WTC11 (cell line): ENCODE measurements around the gene NBAS. TPM values are rescaled to one million over a fixed set of nuclear protein-coding genes. Genes with fewer than 3 reads are reported as not detected.

Experiments
- ATAC-seq: fragments of 200-7000 bp; cut with Tn5 transposase; 2 replicates; pipeline ENCODE4 v1.10.0; 2021; ENCODE audit warnings: mild to moderate bottlenecking, moderate library complexity
- CTCF ChIA-PET: fragments of 300-600 bp; sonication (Branson Sonifier 250); formaldehyde crosslinking; loops from one replicate; lab custom pipeline; 2021; ENCODE audit warnings: antibody characterized with exemption; lab: Charles Lee
- POLR2A ChIA-PET: fragments of 350-600 bp; sonication (Branson Sonifier 250); formaldehyde crosslinking; loops from one replicate; lab custom pipeline; 2021; ENCODE audit warnings: antibody characterized with exemption; lab: Charles Lee
- DNase-seq: peaks from one replicate; pipeline ENCODE4 v3.0.0; 2021; ENCODE audit warnings: low spot score
- H3K27ac Mint-ChIP-seq: 2 replicates; pipeline ENCODE4 v1.8.0; 2021; ENCODE audit warnings: mixed read lengths
- H3K27me3 Mint-ChIP-seq: 2 replicates; pipeline ENCODE4 v1.8.0; 2021; ENCODE audit warnings: low read depth, mild to moderate bottlenecking, moderate library complexity, mixed read lengths
- H3K36me3 Mint-ChIP-seq: 2 replicates; pipeline ENCODE4 v1.8.0; 2021; ENCODE audit warnings: mixed read lengths
- H3K4me1 Mint-ChIP-seq: 2 replicates; pipeline ENCODE4 v1.8.0; 2022; ENCODE audit warnings: mixed read lengths
- H3K4me3 Mint-ChIP-seq: 2 replicates; pipeline ENCODE4 v1.8.0; 2021; ENCODE audit warnings: mild to moderate bottlenecking, moderate library complexity, mixed read lengths
- H3K9me3 Mint-ChIP-seq: 2 replicates; pipeline ENCODE4 v1.8.0; 2021; ENCODE audit warnings: mixed read lengths
- ATF3 ChIP-seq: sonication (generic); formaldehyde crosslinking; conservative IDR thresholded peaks from 2 replicates; pipeline ENCODE4 v1.8.1; 2022; ENCODE audit warnings: mild to moderate bottlenecking, missing genetic modification reagents
- CBFB ChIP-seq: sonication (generic); formaldehyde crosslinking; IDR thresholded peaks from 2 replicates; pipeline ENCODE4 v1.8.1; 2022; ENCODE audit warnings: mild to moderate bottlenecking, low read depth, missing genetic modification reagents
- E2F1 ChIP-seq: sonication (generic); formaldehyde crosslinking; IDR thresholded peaks from 2 replicates; pipeline ENCODE4 v1.8.0; 2022; ENCODE audit warnings: mild to moderate bottlenecking, missing genetic modification reagents
- E2F5 ChIP-seq: sonication (generic); formaldehyde crosslinking; IDR thresholded peaks from 2 replicates; pipeline ENCODE4 v1.8.1; 2022; ENCODE audit warnings: mild to moderate bottlenecking, moderate library complexity, missing genetic modification reagents
- FOXK1 ChIP-seq: sonication (generic); formaldehyde crosslinking; IDR thresholded peaks from 2 replicates; pipeline ENCODE4 v1.8.0; 2022; ENCODE audit warnings: mild to moderate bottlenecking, moderate library complexity, missing genetic modification reagents
- HMGXB4 ChIP-seq: sonication (generic); formaldehyde crosslinking; IDR thresholded peaks from 2 replicates; pipeline ENCODE4 v1.8.1; 2023; ENCODE audit warnings: mild to moderate bottlenecking, moderate library complexity, missing genetic modification reagents
- JAZF1 ChIP-seq: fragments of 250-450 bp; sonication (Bioruptor Pico); IDR thresholded peaks from 2 replicates; pipeline ENCODE4 v1.9.0; 2021; ENCODE audit warnings: moderate library complexity, mild to moderate bottlenecking, inconsistent platforms
- JUN ChIP-seq: sonication (generic); formaldehyde crosslinking; IDR thresholded peaks from 2 replicates; pipeline ENCODE4 v1.8.0; 2023; ENCODE audit warnings: mild to moderate bottlenecking, missing genetic modification reagents
- MYBL2 ChIP-seq: sonication (generic); formaldehyde crosslinking; IDR thresholded peaks from 2 replicates; pipeline ENCODE4 v1.8.1; 2023; ENCODE audit warnings: mild to moderate bottlenecking, moderate library complexity, missing genetic modification reagents
- NFYB ChIP-seq: sonication (generic); formaldehyde crosslinking; conservative IDR thresholded peaks from 2 replicates; pipeline ENCODE4 v1.8.0; 2022; ENCODE audit warnings: low read depth, missing genetic modification reagents
- NR1H2 ChIP-seq: sonication (generic); formaldehyde crosslinking; IDR thresholded peaks from 2 replicates; pipeline ENCODE4 v1.9.0; 2021; ENCODE audit warnings: mild to moderate bottlenecking, moderate library complexity, missing genetic modification reagents
- NR2C2 ChIP-seq: sonication (generic); formaldehyde crosslinking; IDR thresholded peaks from 2 replicates; pipeline ENCODE4 v1.8.0; 2022; ENCODE audit warnings: mild to moderate bottlenecking, missing genetic modification reagents
- OVOL2 ChIP-seq: fragments of 250-450 bp; sonication (Bioruptor Pico); IDR thresholded peaks from 2 replicates; pipeline ENCODE4 v1.9.0; 2021; ENCODE audit warnings: mild to moderate bottlenecking, borderline replicate concordance
- RELA ChIP-seq: sonication (generic); formaldehyde crosslinking; IDR thresholded peaks from 2 replicates; pipeline ENCODE4 v1.8.1; 2022; ENCODE audit warnings: missing genetic modification reagents, mild to moderate bottlenecking, borderline replicate concordance
- SMAD3 ChIP-seq: sonication (generic); formaldehyde crosslinking; IDR thresholded peaks from 2 replicates; pipeline ENCODE4 v1.8.0; 2022; ENCODE audit warnings: missing genetic modification reagents, mild to moderate bottlenecking, borderline replicate concordance
- SMAD4 ChIP-seq: sonication (generic); formaldehyde crosslinking; IDR thresholded peaks from 2 replicates; pipeline ENCODE4 v1.8.0; 2022; ENCODE audit warnings: mild to moderate bottlenecking, missing genetic modification reagents
- TCF7 ChIP-seq: sonication (generic); formaldehyde crosslinking; IDR thresholded peaks from 2 replicates; pipeline ENCODE4 v1.8.0; 2022; ENCODE audit warnings: mild to moderate bottlenecking, low read depth, missing genetic modification reagents, moderate library complexity
- TEAD4 ChIP-seq: sonication (generic); formaldehyde crosslinking; IDR thresholded peaks from 2 replicates; pipeline ENCODE4 v1.8.0; 2022; ENCODE audit warnings: mild to moderate bottlenecking, missing genetic modification reagents
- ZNF121 ChIP-seq: sonication (generic); formaldehyde crosslinking; IDR thresholded peaks from 2 replicates; pipeline ENCODE4 v1.8.0; 2023; ENCODE audit warnings: missing genetic modification reagents
- ZNF317 ChIP-seq: sonication (generic); formaldehyde crosslinking; IDR thresholded peaks from 2 replicates; pipeline ENCODE4 v1.8.1; 2023; ENCODE audit warnings: low read depth, mild to moderate bottlenecking, moderate library complexity, missing genetic modification reagents, borderline replicate concordance
- ZNF396 ChIP-seq: fragments of 250-450 bp; sonication (Bioruptor Pico); IDR thresholded peaks from 2 replicates; pipeline ENCODE4 v1.8.0; 2021; ENCODE audit warnings: mild to moderate bottlenecking, moderate library complexity, borderline replicate concordance
- ZNF425 ChIP-seq: fragments of 250-450 bp; sonication (Bioruptor Pico); conservative IDR thresholded peaks from 2 replicates; pipeline ENCODE4 v1.9.0; 2021; ENCODE audit warnings: mild to moderate bottlenecking
- ZNF671 ChIP-seq: fragments of 250-450 bp; sonication (Bioruptor Pico); IDR thresholded peaks from 2 replicates; pipeline ENCODE4 v1.8.0; 2021; ENCODE audit warnings: mild to moderate bottlenecking
- total RNA-seq: library from RNA; stranded (reverse); gene quantifications from 3 replicates; pipeline ENCODE4 v1.2.3, GENCODE V29; 2021

The NBAS gene
- total RNA-seq, 1 experiment from 2014 or later, result 32.3 TPM

- no peak for TF ChIP-seq JUN
Observed at GRCh38 chr2:15189216-15189615, 371.9 kb downstream of the NBAS start (continued).

- Mint-ChIP-seq H3K9me3 (no peaks in the 10 kb centered on the region), H3K4me1 (peaks cover 10% of the 10 kb centered on the region), H3K4me3 (no peak overlapping the region), H3K27ac (no peak overlapping the region), H3K27me3 (no peaks in the 10 kb centered on the region)
- DNase-seq (no peak), ATAC-seq (no peak)
- ChIA-PET POLR2A (no interaction called here), CTCF (no interaction called here)
- no peak for TF ChIP-seq NR1H2 (CRISPR knock-in tag)
- TF ChIP-seq ZNF317 (CRISPR knock-in tag), result no peak
- TF ChIP-seq ZNF671 (CRISPR knock-in tag), result no peak
- no peak for TF ChIP-seq RELA
- TF ChIP-seq ATF3 (CRISPR knock-in tag), result no peak
- TF ChIP-seq, all 79 proteins: peak for 0
- H3K36me3 Mint-ChIP-seq, result no peaks in the 10 kb centered on the region
Observed at GRCh38 chr2:15187702-15188101, 373.4 kb downstream of the NBAS start.

GRCh38 chr2:15186118-15186517 is 375.0 kb downstream of the NBAS start:
- ATAC-seq (no peak), DNase-seq (no peak)
- H3K9me3 Mint-ChIP-seq, result no peaks in the 10 kb centered on the region
- POLR2A ChIA-PET, result no interaction called here
- CTCF ChIA-PET, result no interaction called here
- H3K4me3 Mint-ChIP-seq, result no peak overlapping the region
- H3K36me3 Mint-ChIP-seq, result no peaks in the 10 kb centered on the region
- peaks cover 10% of the 10 kb centered on the region for H3K4me1 Mint-ChIP-seq
- no peak for TF ChIP-seq JUN
- TF ChIP-seq ZNF396, result no peak
- TF ChIP-seq OVOL2 (CRISPR knock-in tag), result no peak
- no peak for TF ChIP-seq CBFB (CRISPR knock-in tag)
- TF ChIP-seq E2F5 (CRISPR knock-in tag), result no peak
- TF ChIP-seq HMGXB4 (CRISPR knock-in tag), result no peak
- no peak for TF ChIP-seq NR2C2 (CRISPR knock-in tag)
- TF ChIP-seq E2F1, result no peak
- no peak for TF ChIP-seq SMAD3 (CRISPR knock-in tag)
- no peak for TF ChIP-seq MYBL2 (CRISPR knock-in tag)
- TF ChIP-seq JAZF1 (CRISPR knock-in tag), result no peak
- no peak for TF ChIP-seq ZNF121 (CRISPR knock-in tag)
- no peak for TF ChIP-seq ZNF425 (CRISPR knock-in tag)
- no peak for TF ChIP-seq TCF7 (CRISPR knock-in tag)
- no peak for TF ChIP-seq NFYB (CRISPR knock-in tag)
- TF ChIP-seq TEAD4, result no peak
- no peak for TF ChIP-seq FOXK1 (CRISPR knock-in tag)
- no peak for TF ChIP-seq SMAD4
- H3K27me3 Mint-ChIP-seq, result no peaks in the 10 kb centered on the region
- no peak overlapping the region for H3K27ac Mint-ChIP-seq
